HepG2 (cell line): ENCODE data around the gene ITPR1. TPM values are rescaled to one million over a fixed set of nuclear protein-coding genes. Genes with fewer than 3 reads are reported as not detected.

Experiments
- AGO1 ChIP-seq: fragments of 200-400 bp; formaldehyde crosslinking; IDR thresholded peaks from 2 replicates; pipeline ENCODE4 v1.6.1; 2017; ENCODE audit warnings: mild to moderate bottlenecking, low read depth, low read length, moderate library complexity; ENCODE audit not compliant: poor library complexity, severe bottlenecking
- CEBPZ ChIP-seq: IDR thresholded peaks from 2 replicates; pipeline ENCODE4 v1.6.1; 2012; ENCODE audit warnings: low read length, improper control_type of control experiment
- JDP2 ChIP-seq: sonication (generic); formaldehyde crosslinking; IDR thresholded peaks from 2 replicates; pipeline ENCODE4 v1.8.1; 2022; ENCODE audit warnings: missing genetic modification reagents, borderline replicate concordance
- MAFG ChIP-seq: sonication (generic); formaldehyde crosslinking; IDR thresholded peaks from 2 replicates; pipeline ENCODE4 v1.5.1; 2020; ENCODE audit warnings: mild to moderate bottlenecking, missing genetic modification reagents
- NFE2 ChIP-seq: sonication (generic); formaldehyde crosslinking; IDR thresholded peaks from 2 replicates; pipeline ENCODE4 v1.4.0; 2020; ENCODE audit warnings: missing genetic modification reagents
- NFE2L2 ChIP-seq: fragments of 150-350 bp; IDR thresholded peaks from 2 replicates; pipeline ENCODE4 v1.6.1; 2014; ENCODE audit warnings: low read length
- NR0B2 ChIP-seq: sonication (generic); formaldehyde crosslinking; IDR thresholded peaks from 2 replicates; pipeline ENCODE4 v1.4.0; 2020; ENCODE audit warnings: mild to moderate bottlenecking, missing genetic modification reagents
- NRL ChIP-seq: sonication (generic); formaldehyde crosslinking; IDR thresholded peaks from 2 replicates; pipeline ENCODE4 v1.5.0; 2020; ENCODE audit warnings: missing genetic modification reagents, mild to moderate bottlenecking, moderate library complexity, borderline replicate concordance
- PBX2 ChIP-seq: IDR thresholded peaks from 2 replicates; pipeline ENCODE4 v1.6.1; 2016; ENCODE audit warnings: control low read depth
- SYNCRIP ChIP-seq: fragments of 200-400 bp; formaldehyde crosslinking; IDR thresholded peaks from 2 replicates; pipeline ENCODE4 v1.6.1; 2018; ENCODE audit warnings: mild to moderate bottlenecking, low read depth, low read length; ENCODE audit not compliant: insufficient read depth
- U2AF2 ChIP-seq: fragments of 200-400 bp; formaldehyde crosslinking; IDR thresholded peaks from 2 replicates; pipeline ENCODE4 v1.6.1; 2017; ENCODE audit warnings: low read depth, mild to moderate bottlenecking, low read length
- ZNF205 ChIP-seq: IDR thresholded peaks from 2 replicates; pipeline ENCODE4 v1.6.1; 2018; ENCODE audit warnings: missing biosample characterization, missing genetic modification reagents
- ZNF296 ChIP-seq: sonication (generic); formaldehyde crosslinking; conservative IDR thresholded peaks from 2 replicates; pipeline ENCODE4 v1.5.0; 2020; ENCODE audit warnings: mild to moderate bottlenecking, missing genetic modification reagents
- ZNF33B ChIP-seq: sonication (generic); formaldehyde crosslinking; IDR thresholded peaks from 2 replicates; pipeline ENCODE4 v1.5.1; 2020; ENCODE audit warnings: mild to moderate bottlenecking, missing genetic modification reagents
- polyA plus RNA-seq, 8 experiments: library from polyadenylated mRNA; depleted of rRNA in 3 of 8; stranded (reverse) in 7 of 8; unstranded in 1 of 8; fragments of >200 nt; fragmentation: Illumina TruSeq in 4 of 8; extraction: Trizol in 4 of 8; gene quantifications; 2 replicates each; pipeline versions ENCODE4 v1.2.1 to v1.2.3, GENCODE V29; 2011 to 2016; ENCODE audit warnings: low read depth in 4 of 8, missing spikeins in 1 of 8, mixed read lengths in 1 of 8; ENCODE audit not compliant: insufficient read depth in 1 of 8
- total RNA-seq, 5 experiments: library from RNA; depleted of rRNA; stranded (reverse); fragments of >200 nt; fragmentation: Illumina TruSeq; extraction: Trizol; gene quantifications; 2 replicates each; pipeline ENCODE4 v1.2.3, GENCODE V29; 2016; ENCODE audit warnings: low read depth in 1 of 5
- TF ChIP-seq, protein P1 (sequence below): sonication (generic); formaldehyde crosslinking; IDR thresholded peaks from 2 replicates; pipeline ENCODE4 v1.4.0; 2020; ENCODE audit warnings: missing genetic modification reagents
- TF ChIP-seq, protein P2 (sequence below): IDR thresholded peaks from 2 replicates; pipeline ENCODE4 v1.6.1; 2016; ENCODE audit warnings: low read depth, missing genetic modification reagents, missing compliant biosample characterization

Gene ITPR1
- total and polyA plus RNA-seq, 2 of the 13 experiments (the other 11 are each of a cell fraction or from before 2014, with no cell fraction given): 10.0 to 11.4 TPM

- TF ChIP-seq CEBPZ (no peak), JDP2 (CRISPR knock-in tag) (no peak), ZNF205 (CRISPR knock-in tag) (peak; percentile 64; the same call in 1 of the 2 replicates), SYNCRIP (no peak), NFE2L2 (no peak), MAFG (CRISPR knock-in tag) (no peak), NR0B2 (CRISPR knock-in tag) (peak; percentile 89), NRL (CRISPR knock-in tag) (peak; percentile 91; the same call in 1 of the 2 replicates), ZNF296 (CRISPR knock-in tag) (no peak), PBX2 (CRISPR knock-in tag) (no peak), ZNF33B (CRISPR knock-in tag) (peak; percentile 76; the same call in 1 of the 2 replicates), U2AF2 (no peak), AGO1 (no peak), NFE2 (no peak)
- TF ChIP-seq, protein P1, sequence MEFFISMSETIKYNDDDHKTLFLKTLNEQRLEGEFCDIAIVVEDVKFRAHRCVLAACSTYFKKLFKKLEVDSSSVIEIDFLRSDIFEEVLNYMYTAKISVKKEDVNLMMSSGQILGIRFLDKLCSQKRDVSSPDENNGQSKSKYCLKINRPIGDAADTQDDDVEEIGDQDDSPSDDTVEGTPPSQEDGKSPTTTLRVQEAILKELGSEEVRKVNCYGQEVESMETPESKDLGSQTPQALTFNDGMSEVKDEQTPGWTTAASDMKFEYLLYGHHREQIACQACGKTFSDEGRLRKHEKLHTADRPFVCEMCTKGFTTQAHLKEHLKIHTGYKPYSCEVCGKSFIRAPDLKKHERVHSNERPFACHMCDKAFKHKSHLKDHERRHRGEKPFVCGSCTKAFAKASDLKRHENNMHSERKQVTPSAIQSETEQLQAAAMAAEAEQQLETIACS (CRISPR knock-in tag): no peak
- TF ChIP-seq, protein P2, sequence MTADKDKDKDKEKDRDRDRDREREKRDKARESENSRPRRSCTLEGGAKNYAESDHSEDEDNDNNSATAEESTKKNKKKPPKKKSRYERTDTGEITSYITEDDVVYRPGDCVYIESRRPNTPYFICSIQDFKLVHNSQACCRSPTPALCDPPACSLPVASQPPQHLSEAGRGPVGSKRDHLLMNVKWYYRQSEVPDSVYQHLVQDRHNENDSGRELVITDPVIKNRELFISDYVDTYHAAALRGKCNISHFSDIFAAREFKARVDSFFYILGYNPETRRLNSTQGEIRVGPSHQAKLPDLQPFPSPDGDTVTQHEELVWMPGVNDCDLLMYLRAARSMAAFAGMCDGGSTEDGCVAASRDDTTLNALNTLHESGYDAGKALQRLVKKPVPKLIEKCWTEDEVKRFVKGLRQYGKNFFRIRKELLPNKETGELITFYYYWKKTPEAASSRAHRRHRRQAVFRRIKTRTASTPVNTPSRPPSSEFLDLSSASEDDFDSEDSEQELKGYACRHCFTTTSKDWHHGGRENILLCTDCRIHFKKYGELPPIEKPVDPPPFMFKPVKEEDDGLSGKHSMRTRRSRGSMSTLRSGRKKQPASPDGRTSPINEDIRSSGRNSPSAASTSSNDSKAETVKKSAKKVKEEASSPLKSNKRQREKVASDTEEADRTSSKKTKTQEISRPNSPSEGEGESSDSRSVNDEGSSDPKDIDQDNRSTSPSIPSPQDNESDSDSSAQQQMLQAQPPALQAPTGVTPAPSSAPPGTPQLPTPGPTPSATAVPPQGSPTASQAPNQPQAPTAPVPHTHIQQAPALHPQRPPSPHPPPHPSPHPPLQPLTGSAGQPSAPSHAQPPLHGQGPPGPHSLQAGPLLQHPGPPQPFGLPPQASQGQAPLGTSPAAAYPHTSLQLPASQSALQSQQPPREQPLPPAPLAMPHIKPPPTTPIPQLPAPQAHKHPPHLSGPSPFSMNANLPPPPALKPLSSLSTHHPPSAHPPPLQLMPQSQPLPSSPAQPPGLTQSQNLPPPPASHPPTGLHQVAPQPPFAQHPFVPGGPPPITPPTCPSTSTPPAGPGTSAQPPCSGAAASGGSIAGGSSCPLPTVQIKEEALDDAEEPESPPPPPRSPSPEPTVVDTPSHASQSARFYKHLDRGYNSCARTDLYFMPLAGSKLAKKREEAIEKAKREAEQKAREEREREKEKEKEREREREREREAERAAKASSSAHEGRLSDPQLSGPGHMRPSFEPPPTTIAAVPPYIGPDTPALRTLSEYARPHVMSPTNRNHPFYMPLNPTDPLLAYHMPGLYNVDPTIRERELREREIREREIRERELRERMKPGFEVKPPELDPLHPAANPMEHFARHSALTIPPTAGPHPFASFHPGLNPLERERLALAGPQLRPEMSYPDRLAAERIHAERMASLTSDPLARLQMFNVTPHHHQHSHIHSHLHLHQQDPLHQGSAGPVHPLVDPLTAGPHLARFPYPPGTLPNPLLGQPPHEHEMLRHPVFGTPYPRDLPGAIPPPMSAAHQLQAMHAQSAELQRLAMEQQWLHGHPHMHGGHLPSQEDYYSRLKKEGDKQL: peak; percentile 65; the same call in 1 of the 2 replicates
These were observed 26.2 kb upstream of the ITPR1 start, which contains the start of gene SUMF1 (continued) for GRCh38 chr3:4466741-4467521.
